GM12801 (cell line): ENCODE measurements around the gene MAP2K3.

ENCODE experiments used
- CTCF ChIP-seq: IDR thresholded peaks from one replicate; pipeline ENCODE4 v1.5.1; 2011; ENCODE audit warnings: control low read depth; ENCODE audit not compliant: insufficient read length; ENCODE audit errors: extremely low read depth

The MAP2K3 gene

DNA sequence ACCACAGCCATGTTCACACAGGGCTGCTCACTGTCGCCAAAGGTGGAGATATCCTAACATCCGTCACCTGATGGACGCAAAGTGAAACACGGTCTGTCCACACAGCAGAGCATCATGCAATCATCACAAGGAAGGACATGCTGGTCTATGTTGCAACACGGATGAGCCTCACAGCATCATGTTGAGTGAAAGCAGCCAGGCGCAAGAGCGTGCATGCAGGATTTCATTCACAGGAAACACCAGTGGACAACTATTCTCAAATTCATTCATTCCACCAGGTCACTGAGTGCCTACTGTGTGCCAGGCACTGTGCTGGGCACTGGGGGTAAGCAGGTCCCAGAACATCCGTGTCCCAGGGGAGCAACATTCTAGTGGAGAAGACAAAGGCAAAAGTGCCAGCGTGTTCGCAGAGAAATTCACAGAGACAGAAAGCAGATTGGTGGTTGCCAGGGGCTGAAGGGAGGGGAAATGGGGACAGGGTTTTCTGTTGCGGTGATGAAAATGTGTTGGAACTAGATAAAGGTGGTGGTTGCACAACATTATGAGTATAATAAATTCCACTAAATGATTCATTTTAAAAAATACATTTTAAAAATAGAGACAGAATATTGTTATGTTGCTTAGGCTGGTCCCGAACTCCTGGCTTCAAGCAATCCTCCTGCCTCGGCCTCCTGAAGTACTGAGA lies 69.0 kb downstream of the MAP2K3 start:
- no peak for TF ChIP-seq CTCF

DNA sequence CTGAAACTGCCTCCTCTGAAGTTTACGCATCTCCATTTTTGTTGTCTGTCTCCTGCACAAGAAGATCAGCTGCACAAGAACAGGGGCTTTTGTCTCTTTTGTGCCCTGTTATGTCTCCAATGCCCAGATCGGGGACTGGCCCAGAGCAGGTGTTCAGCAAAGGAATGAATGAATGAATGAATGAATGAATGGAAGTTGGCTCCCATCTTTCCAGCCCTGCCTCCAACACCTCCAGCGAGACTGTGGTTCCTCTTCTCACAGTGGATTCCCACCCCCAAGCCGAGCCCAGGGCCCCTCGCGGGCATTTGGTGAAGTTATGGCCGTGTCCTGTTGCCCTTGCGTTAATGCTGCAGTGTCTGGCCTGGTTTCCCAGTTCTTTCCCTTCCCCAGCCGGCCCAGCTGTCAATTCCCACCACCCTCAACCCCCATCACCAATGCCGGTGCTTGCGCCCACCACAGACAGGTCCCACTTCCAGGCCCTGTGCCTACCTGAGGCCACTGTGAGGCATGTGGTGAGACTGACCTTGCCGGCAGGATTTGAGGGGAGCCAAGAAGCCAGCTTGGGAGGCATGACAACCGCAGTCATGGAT lies 70.4 kb downstream of the MAP2K3 start:
- no peak for TF ChIP-seq CTCF

DNA sequence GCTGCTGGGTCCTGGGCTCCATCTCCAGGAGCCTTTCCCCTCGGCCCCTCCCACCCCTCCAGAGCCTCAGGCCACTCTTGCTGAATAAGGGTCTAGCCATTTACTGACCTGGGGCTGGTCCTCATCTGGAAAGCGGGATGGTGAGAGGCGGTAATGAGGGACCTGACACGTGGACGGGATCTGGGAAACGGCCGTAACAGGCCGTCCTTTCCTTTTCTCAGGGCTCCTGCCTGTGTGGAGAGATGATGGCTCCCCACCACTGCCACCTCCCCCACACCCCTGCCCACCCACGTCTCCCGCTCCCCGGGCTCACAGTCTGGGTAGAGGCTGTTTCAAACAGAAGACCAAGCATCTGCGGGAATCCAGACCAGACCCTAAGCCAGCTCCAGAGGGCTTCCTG lies 71.1 kb downstream of the MAP2K3 start:
- no peak for TF ChIP-seq CTCF

- no peak for TF ChIP-seq CTCF
Measured at GRCh38 chr17:21356537-21357127, 72.1 kb downstream of the MAP2K3 start.

DNA sequence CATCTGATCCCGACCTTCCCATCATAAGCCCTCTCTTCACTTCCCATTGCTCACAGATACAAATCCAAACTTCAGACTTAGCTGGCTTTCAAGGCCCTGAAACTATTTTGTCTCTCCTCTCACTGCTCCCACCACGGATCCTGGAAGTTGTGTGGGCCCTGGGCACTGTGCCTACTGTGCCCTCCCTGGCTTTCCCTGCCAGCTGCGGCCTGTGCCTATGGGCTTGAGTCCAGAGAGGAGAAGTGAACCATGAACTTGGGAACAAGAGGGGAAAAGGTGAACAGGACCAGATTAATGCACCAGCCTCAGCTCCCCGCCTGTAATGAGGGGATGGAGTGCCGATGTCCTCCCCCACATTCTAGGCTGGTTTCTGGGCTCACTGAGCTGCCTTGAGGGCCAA lies 72.8 kb downstream of the MAP2K3 start:
- no peak for TF ChIP-seq CTCF

DNA sequence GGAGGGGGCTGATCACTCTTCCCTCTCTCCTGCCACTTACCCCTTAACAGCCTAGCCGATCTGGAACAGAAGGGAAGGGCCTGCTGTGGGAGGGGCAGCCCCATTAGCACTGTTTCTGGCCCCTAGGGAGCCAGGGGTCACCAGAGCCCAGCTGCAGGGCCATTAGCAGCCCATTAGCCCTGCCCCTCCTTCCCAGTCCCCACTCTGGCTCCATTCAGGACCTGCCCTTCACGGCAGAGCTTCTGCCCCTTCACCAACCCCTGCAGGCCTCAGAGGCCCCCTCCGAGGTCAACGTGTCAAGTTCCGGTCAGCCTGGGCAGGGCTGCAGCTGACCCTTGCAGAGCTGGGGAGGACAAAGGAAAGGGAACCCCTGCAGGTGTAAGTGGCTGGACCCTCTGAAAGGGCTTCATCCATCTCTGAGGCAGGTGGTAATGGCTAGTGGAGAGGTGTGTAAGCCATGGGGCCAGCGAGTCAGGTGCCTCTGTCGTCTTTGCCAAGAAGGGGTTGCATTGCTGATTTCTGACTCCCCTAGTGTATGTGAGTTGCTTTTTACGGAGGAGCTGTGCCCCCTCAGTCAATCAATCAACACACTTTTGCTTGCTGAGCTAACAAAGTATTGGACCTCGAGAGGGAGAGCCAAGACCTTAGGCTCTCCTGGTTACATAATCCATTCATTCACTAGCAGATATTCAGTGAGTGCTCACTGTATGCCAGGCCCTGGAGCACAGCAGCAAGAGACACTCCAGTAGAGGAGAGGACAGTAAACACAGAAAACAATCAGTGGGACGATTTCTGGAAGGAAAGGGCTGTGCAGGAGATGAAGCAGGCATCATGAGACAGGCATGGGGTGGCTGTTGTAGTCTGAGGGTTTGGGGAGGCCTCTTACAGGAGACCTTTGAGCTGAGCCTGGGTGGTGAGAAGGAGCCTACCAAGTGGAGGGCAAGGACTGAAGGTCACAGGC lies 73.5 kb downstream of the MAP2K3 start:
- TF ChIP-seq CTCF: no peak
